Stomach smooth muscle (tissue), 2 donors: ENCODE measurements around the gene SLC13A2.
"Not testable (repeated sequence)": the region's sequence is repeated elsewhere in the genome, so short reads cannot be mapped to it uniquely, and the experiment has no call there.

Experiments
- H3K27ac ChIP-seq: one replicate; pipeline ENCODE4 v1.7.0; 2013; ENCODE audit warnings: mild to moderate bottlenecking, low read length, inconsistent platforms
- H3K27me3 ChIP-seq, 2 donors: one replicate each; pipeline ENCODE4 v1.7.0; 2013; ENCODE audit warnings: low read length in 2 of 2; ENCODE audit not compliant: insufficient read depth in 2 of 2, control insufficient read depth in 1 of 2
- H3K36me3 ChIP-seq, 2 donors: one replicate each; pipeline ENCODE4 v1.7.0; 2013; ENCODE audit warnings: low read length in 2 of 2; ENCODE audit not compliant: control insufficient read depth in 2 of 2, insufficient read depth in 2 of 2
- H3K4me1 ChIP-seq: one replicate; pipeline ENCODE4 v1.7.0; 2013; ENCODE audit warnings: low read length; ENCODE audit not compliant: control insufficient read depth, insufficient read depth
- H3K4me3 ChIP-seq, 2 donors: one replicate each; pipeline ENCODE4 v1.7.0; 2013; ENCODE audit warnings: low read length in 2 of 2
- H3K9ac ChIP-seq, 2 donors: one replicate each; pipeline ENCODE4 v1.7.0; 2013; ENCODE audit warnings: low read length in 2 of 2, mild to moderate bottlenecking in 1 of 2
- H3K9me3 ChIP-seq, 2 donors: one replicate each; pipeline ENCODE4 v1.7.0; 2013; ENCODE audit warnings: low read length in 2 of 2; ENCODE audit not compliant: control insufficient read depth in 2 of 2
- donor health status: healthy.
- donor health status: Pancreatic carcinoma.

The SLC13A2 gene

GRCh38 chr17:28518578-28518977, 45.1 kb downstream of the SLC13A2 start:
- Histone ChIP-seq H3K27ac (no peak overlapping the region), H3K9ac (no peak overlapping the region), H3K27me3 (peaks cover 0 to 5% of the 10 kb centered on the region in 2 donors), H3K4me1 (no peaks in the 10 kb centered on the region), H3K9me3 (no peaks in the 10 kb centered on the region), H3K4me3 (no peak overlapping the region), H3K36me3 (no peaks in the 10 kb centered on the region)

DNA sequence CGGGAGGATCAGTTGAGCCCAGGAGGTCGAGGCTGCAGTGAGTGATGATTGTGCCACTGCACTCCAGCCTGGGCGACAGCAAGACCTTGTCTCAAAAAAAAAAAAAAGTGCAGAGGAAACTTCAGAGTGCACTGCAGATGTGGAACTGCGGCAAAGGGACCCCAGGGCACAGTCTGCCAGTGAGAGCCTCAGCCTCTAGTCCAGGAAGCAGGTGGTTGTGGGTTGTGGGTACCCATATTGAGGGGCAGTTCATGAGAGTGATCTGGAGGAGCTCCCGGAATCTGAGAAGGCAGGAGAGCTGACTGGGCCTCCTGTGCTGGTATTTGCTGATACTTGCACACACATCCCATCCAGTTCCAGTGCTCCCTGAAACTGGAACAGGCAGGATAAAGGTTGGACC, 45.8 kb downstream of the SLC13A2 start:
- no peaks in the 10 kb centered on the region for H3K4me1 ChIP-seq
- H3K9ac ChIP-seq = no peak overlapping the region
- no peak overlapping the region for H3K27ac ChIP-seq
- H3K4me3 ChIP-seq = no peak overlapping the region
- H3K9me3 ChIP-seq = no peaks in the 10 kb centered on the region
- H3K36me3 ChIP-seq = no peaks in the 10 kb centered on the region
- H3K27me3 ChIP-seq = peaks cover 0 to 2% of the 10 kb centered on the region in 2 donors

DNA sequence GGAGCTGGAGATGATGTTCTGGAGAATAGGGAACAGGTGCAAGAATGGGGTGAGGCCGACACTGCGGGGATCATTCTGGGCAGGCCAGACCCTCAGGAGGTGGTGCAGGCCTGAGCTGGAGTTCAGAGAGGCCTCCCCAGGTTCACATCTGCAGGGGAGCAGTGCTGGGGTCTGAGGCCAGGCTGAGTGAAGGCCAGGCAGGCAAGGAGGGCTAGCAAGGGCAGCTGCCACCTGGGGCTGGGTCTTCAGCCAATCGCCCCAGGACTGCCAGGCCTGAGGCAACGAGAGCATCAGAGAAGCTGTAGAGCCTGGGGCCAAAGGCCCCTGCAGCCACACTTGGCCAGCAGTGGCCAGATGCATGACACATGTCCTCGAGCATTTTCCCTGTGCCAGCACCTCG, 47.2 kb downstream of the SLC13A2 start:
- no peaks in the 10 kb centered on the region for H3K9me3 ChIP-seq
- no peaks in the 10 kb centered on the region for H3K4me1 ChIP-seq
- no peak overlapping the region for H3K27ac ChIP-seq

DNA sequence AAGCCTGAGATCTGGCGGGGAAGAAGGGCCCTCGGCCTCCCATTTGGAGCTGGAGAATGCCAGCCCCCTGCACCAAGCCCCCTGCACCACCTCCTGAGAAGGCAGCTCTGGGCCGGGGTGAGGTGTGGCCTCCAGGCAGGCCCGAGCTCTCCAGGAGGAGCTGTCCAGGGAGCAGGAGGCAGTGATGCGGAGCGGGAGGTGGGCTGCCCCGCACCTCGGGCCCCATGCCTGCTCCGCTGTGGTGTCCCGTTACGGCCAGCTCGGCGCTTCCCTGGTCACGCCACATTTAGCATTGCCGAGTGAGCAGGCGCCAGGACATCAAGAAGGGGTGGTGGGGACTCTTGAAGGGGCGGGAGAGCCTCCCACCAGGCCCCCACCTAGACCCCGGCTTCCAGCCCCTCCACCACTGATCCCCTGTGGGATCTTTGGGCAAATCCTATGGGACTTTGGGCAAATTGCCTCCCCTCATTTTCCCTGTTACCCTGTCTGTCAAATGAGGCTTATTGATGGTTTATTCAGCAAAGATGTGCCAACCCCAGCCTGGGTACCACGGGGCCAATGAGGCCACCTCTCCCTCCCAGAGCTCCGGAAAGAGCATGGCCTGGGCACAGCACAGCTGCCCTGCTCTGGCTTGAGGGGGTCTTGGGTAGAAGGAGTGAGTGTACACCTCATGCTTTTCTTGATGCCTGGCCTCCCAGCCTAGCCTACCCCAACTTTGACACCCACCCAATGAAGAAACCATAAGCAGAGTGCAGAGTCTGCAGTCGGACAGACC, 48.1 kb downstream of the SLC13A2 start:
- no peak overlapping the region for H3K27ac ChIP-seq
- H3K4me1 ChIP-seq = no peaks in the 10 kb centered on the region
- H3K9ac ChIP-seq = no peak overlapping the region
- no peaks in the 10 kb centered on the region for H3K27me3 ChIP-seq
- no peaks in the 10 kb centered on the region for H3K36me3 ChIP-seq
- H3K9me3 ChIP-seq = no peaks in the 10 kb centered on the region
- H3K4me3 ChIP-seq = no peak overlapping the region

More for the DNA sequence above, 47.2 kb downstream of the SLC13A2 start:
- no peaks in the 10 kb centered on the region for H3K27me3 ChIP-seq
- no peak overlapping the region for H3K4me3 ChIP-seq
- no peaks in the 10 kb centered on the region for H3K36me3 ChIP-seq
- H3K9ac ChIP-seq = no peak overlapping the region

DNA sequence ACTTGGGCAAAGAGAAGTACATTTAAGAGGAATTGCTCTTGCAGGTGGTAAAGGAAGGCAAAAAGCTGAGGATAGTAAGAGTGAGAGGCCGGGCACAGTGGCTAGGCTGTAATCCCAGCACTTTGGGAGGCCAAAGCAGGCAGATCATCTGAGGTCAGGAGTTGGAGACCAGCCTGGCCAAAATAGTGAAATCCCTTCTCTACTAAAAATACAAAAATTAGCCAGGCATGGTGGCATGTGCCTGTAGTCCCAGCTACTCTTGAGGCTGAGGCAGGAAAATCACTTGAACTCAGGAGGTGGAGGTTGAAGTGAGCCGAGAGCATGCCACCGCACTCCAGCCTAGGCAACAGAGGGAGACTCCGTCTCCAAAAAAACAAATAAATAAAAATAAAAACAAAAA, 48.8 kb downstream of the SLC13A2 start:
- not testable (repeated sequence) for H3K27me3 ChIP-seq, H3K9me3 ChIP-seq, H3K4me1 ChIP-seq, H3K9ac ChIP-seq, H3K36me3 ChIP-seq, H3K27ac ChIP-seq, H3K4me3 ChIP-seq

GRCh38 chr17:28523186-28523585, 49.7 kb downstream of the SLC13A2 start:
- H3K9ac ChIP-seq = no peak overlapping the region
- H3K9me3 ChIP-seq = no peaks in the 10 kb centered on the region
- no peaks in the 10 kb centered on the region for H3K36me3 ChIP-seq
- no peaks in the 10 kb centered on the region for H3K4me1 ChIP-seq
- no peak overlapping the region for H3K4me3 ChIP-seq
- no peak overlapping the region for H3K27ac ChIP-seq
- no peaks in the 10 kb centered on the region for H3K27me3 ChIP-seq

- Histone ChIP-seq H3K4me3 (no peak overlapping the region), H3K4me1 (no peaks in the 10 kb centered on the region), H3K9me3 (no peaks in the 10 kb centered on the region), H3K9ac (no peak overlapping the region), H3K36me3 (no peaks in the 10 kb centered on the region), H3K27me3 (no peaks in the 10 kb centered on the region), H3K27ac (no peak overlapping the region)
These were observed 50.4 kb downstream of the SLC13A2 start for GRCh38 chr17:28523876-28524275.

DNA sequence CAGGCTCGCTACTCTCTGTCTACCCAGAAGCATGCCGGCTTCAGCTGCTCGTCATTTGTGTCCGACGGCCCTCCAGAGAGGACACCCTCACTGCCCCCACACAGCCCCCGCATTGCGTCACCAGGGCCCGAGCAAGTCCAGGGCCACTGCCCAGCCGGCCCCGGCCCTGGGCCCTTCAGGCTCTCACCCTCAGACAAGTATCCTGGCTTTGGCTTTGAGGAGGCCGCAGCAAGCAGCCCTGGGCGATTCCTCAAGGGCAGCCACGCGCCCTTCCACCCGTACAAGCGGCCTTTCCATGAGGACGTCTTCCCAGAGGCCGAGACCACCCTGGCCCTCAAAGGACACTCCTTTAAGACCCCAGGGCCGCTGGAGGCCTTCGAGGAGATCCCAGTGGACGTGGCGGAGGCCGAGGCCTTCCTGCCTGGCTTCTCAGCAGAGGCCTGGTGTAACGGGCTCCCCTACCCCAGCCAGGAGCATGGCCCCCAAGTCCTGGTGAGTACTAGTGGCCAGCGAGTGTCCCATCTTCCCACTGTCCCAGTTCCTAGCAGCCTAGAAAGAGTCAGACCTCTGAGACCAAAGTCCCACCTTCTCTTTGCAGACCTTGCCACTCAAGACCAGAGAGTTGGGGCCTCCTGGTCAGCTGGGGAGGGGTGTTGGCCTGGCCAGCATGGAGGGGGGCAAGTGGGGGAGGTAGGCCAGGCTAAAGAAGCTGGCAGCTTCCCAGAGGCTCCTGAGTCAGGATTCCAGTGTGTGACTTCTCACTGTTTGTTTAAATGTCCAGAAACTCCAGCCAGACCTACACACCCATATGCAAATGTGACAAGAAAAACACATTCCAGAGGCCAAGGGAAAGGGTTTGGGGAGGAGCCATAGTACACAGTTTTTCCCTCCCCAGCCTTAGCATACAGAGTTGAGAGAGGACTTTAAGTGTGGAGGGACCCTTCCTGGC, 51.3 kb downstream of the SLC13A2 start:
- Histone ChIP-seq H3K27me3 (no peaks in the 10 kb centered on the region), H3K4me1 (no peaks in the 10 kb centered on the region), H3K36me3 (no peaks in the 10 kb centered on the region), H3K9me3 (no peaks in the 10 kb centered on the region), H3K27ac (no peak overlapping the region), H3K9ac (no peak overlapping the region), H3K4me3 (no peak overlapping the region)

GRCh38 chr17:28526381-28526780, 52.9 kb downstream of the SLC13A2 start:
- peaks cover 0 to 5% of the 10 kb centered on the region in 2 donors for H3K27me3 ChIP-seq
- no peak overlapping the region for H3K9ac ChIP-seq
- H3K9me3 ChIP-seq = no peaks in the 10 kb centered on the region
- H3K27ac ChIP-seq = no peak overlapping the region
- H3K36me3 ChIP-seq = no peaks in the 10 kb centered on the region
- H3K4me3 ChIP-seq = no peak overlapping the region
- no peaks in the 10 kb centered on the region for H3K4me1 ChIP-seq

DNA sequence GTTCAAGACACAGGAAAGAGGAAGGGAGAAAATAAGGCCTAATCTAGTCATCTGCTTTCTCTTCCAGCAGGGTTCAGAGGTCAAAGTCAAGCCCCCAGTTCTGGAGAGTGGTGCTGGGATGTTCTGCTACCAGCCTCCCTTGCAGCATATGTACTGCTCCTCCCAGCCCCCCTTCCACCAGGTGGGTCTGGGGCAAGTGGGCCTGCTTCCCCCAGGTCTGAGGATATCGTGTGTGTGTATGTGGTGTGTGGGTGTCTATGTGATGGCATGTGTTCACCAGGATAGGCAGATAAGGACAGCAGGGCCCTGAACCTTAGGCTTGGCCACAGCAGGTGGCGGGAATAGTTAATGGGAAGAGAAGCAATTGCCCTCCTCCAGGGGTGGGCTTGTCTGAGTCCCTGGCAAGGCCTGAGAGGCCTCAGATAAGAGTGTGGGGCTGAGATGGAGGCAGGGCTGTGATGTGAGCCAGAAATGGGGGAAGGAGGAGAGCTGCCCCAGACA, 53.8 kb downstream of the SLC13A2 start:
- H3K4me3 ChIP-seq = no peak overlapping the region
- no peak overlapping the region for H3K9ac ChIP-seq
- H3K27ac ChIP-seq = no peak overlapping the region
- H3K27me3 ChIP-seq = peaks cover 0 to 7% of the 10 kb centered on the region in 2 donors
- no peaks in the 10 kb centered on the region for H3K9me3 ChIP-seq
- H3K4me1 ChIP-seq = no peaks in the 10 kb centered on the region
- no peaks in the 10 kb centered on the region for H3K36me3 ChIP-seq
